Common myeloid progenitor, CD34-positive (primary cell): ENCODE measurements around the gene SDK2.
"Not testable (repeated sequence)": the region's sequence is repeated elsewhere in the genome, so short reads cannot be mapped to it uniquely, and the experiment has no call there.

Experiments used
- CTCF ChIA-PET: fragments of 350-600 bp; sonication (Branson Sonifier 250); formaldehyde crosslinking; loops from one replicate; lab custom pipeline; 2021; ENCODE audit warnings: antibody characterized with exemption; lab: Charles Lee
- POLR2A ChIA-PET: fragments of 350-600 bp; sonication (Branson Sonifier 250); formaldehyde crosslinking; loops from one replicate; lab custom pipeline; 2021; ENCODE audit warnings: antibody characterized with exemption; lab: Charles Lee
- DNase-seq, 3 donors: peaks; one replicate each; pipeline versions ENCODE4 v3.0.0 to v3.0.0-alpha.2; 2013
- H3K27ac ChIP-seq, 2 experiments: 1 replicate in 1 of 2; 2 replicates in 1 of 2; pipeline ENCODE4 v1.7.0; 2013; ENCODE audit warnings: inconsistent platforms in 2 of 2, low read length in 2 of 2, mild to moderate bottlenecking in 2 of 2, low read depth in 1 of 2, moderate library complexity in 1 of 2; ENCODE audit not compliant: severe bottlenecking in 2 of 2, insufficient read depth in 1 of 2, poor library complexity in 1 of 2
- H3K27me3 ChIP-seq, 5 experiments: replicated peaks in 2 of 5; 1 replicate in 3 of 5; 2 replicates in 2 of 5; pipeline versions ENCODE4 v1.6.1 to v1.7.0; 2013; ENCODE audit warnings: low read length in 4 of 5, mild to moderate bottlenecking in 2 of 5, moderate library complexity in 2 of 5, inconsistent platforms in 1 of 5; ENCODE audit not compliant: insufficient read depth in 5 of 5, control insufficient read depth in 4 of 5
- H3K36me3 ChIP-seq, 4 experiments: 1 replicate in 2 of 4; 2 replicates in 2 of 4; pipeline versions ENCODE4 v1.6.1 to v1.7.0; 2013; ENCODE audit warnings: low read length in 3 of 4, control low read depth in 1 of 4, mild to moderate bottlenecking in 1 of 4; ENCODE audit not compliant: control insufficient read depth in 4 of 4, insufficient read depth in 4 of 4
- H3K4me1 ChIP-seq, 4 experiments: 1 replicate in 3 of 4; 2 replicates in 1 of 4; pipeline versions ENCODE4 v1.6.1 to v1.7.1; 2013; ENCODE audit warnings: low read length in 3 of 4, mild to moderate bottlenecking in 3 of 4, control low read depth in 1 of 4, inconsistent platforms in 1 of 4, moderate library complexity in 1 of 4; ENCODE audit not compliant: control insufficient read depth in 4 of 4, insufficient read depth in 4 of 4; ENCODE audit errors: control extremely low read depth in 1 of 4
- H3K4me3 ChIP-seq, 7 experiments: 1 replicate in 4 of 7; 2 replicates in 3 of 7; pipeline versions ENCODE4 v1.5.1 to v1.7.0; 2013; ENCODE audit warnings: mild to moderate bottlenecking in 7 of 7, low read length in 6 of 7, moderate library complexity in 6 of 7, inconsistent platforms in 2 of 7, low read depth in 2 of 7, control low read depth in 1 of 7; ENCODE audit not compliant: insufficient read depth in 4 of 7, control insufficient read depth in 1 of 7; ENCODE audit errors: extremely low read depth in 1 of 7
- H3K9me3 ChIP-seq, 5 experiments: 1 replicate in 4 of 5; 2 replicates in 1 of 5; pipeline versions ENCODE4 v1.6.1 to v1.7.1; 2013; ENCODE audit warnings: low read length in 4 of 5, mild to moderate bottlenecking in 2 of 5, inconsistent platforms in 1 of 5, low read depth in 1 of 5, moderate library complexity in 1 of 5; ENCODE audit not compliant: control insufficient read depth in 4 of 5, insufficient read depth in 2 of 5; ENCODE audit errors: control extremely low read depth in 1 of 5
- WGBS: methylation state at CpG from one replicate; pipeline ENCODE4 v1.1.5; 2013; ENCODE audit not compliant: insufficient coverage; 5-methylcytosine and 5-hydroxymethylcytosine counted together

Gene SDK2

DNA sequence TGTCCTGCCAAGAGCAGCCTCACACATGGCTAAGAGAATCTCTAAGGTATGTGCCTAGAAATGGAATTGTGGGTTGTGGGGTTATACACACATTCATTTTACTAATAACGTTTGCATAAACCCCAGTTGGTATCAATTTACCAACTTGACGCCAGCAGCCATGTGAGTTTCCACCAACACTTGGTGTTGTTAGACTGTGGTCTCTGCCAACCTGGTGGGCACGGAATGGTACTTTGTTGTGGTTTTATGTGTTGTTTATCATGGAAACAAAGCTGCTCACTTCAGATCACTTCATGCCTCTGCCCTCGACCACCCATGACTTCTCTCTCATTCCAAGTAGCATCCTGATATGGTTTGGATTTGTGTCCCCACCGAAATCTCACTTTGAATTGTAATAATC lies 180.4 kb downstream of the SDK2 start:
- CTCF ChIA-PET, result interaction anchor here (1.2 kb wide), 1 partner anchor 34 kb away, joined by 4 read pairs; no protein-coding TSS in a partner anchor
- Histone ChIP-seq H3K36me3 (no peaks in the 10 kb centered on the region), H3K27me3 (no peaks in the 10 kb centered on the region), H3K27ac (no peak overlapping the region), H3K9me3 (peaks cover 0 to 5% (median 3%) of the 10 kb centered on the region in 5 experiments), H3K4me3 (no peak overlapping the region), H3K4me1 (peaks cover 0 to 21% (median 5%) of the 10 kb centered on the region in 4 experiments)
- POLR2A ChIA-PET, result no interaction called here
- no peak for DNase-seq
- WGBS, result 89% methylated on average over 3 of the region's 5 CpGs

DNA sequence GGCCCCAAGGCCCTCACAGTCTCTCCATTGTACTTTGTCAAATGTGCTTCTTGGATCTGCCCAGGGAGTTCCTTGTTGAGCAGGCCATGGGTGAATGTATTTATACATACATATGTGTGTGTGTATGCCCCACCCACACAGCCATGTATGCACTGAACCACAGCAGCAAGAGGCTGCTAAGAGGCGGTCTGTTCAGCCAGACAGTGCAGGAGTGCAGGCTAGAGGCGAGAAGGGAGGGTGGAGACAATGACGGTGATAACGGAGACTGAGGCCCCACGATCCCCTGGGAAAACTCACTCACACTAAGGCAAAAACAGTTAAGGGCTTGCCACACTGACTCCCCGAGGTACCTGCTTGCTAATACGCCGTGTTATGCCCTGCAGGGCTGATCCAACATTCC lies 181.4 kb downstream of the SDK2 start:
- H3K4me1 ChIP-seq, result peaks cover 0 to 19% (median 5%) of the 10 kb centered on the region in 4 experiments
- H3K27me3 ChIP-seq, result no peaks in the 10 kb centered on the region
- 93% methylated on average over 6 of the region's 8 CpGs for WGBS
- ChIA-PET CTCF (no interaction called here), POLR2A (no interaction called here)
- H3K27ac ChIP-seq, result no peak overlapping the region
- no peaks in the 10 kb centered on the region for H3K36me3 ChIP-seq
- H3K4me3 ChIP-seq, result no peak overlapping the region
- no peak for DNase-seq
- peaks cover 0 to 5% (median 3%) of the 10 kb centered on the region in 5 experiments for H3K9me3 ChIP-seq

DNA sequence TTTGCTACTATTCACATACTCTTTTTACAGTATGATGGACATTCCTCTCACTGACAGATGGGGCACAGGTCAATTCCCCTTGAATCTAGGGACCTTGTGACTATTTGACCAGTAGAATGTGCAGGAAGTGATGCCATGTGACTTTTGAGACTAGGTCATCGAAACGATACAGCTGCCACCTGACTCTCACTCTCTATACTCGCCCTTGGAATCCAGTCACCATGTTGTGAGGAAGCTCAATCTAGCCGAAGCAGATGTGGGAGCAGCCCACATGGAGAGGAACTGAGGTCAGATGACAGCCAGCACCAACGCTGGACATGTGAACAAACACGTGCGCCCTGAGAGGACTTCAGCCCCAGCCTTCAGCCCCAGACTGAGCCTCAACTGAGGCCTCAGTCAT lies 184.3 kb downstream of the SDK2 start:
- POLR2A ChIA-PET, result no interaction called here
- Histone ChIP-seq H3K4me3 (no peak overlapping the region), H3K36me3 (peaks cover 0 to 1% (median 0%) of the 10 kb centered on the region in 4 experiments), H3K4me1 (peaks cover 0 to 4% (median 1%) of the 10 kb centered on the region in 4 experiments), H3K9me3 (peaks cover 0 to 5% (median 3%) of the 10 kb centered on the region in 5 experiments), H3K27me3 (no peaks in the 10 kb centered on the region), H3K27ac (no peak overlapping the region)
- CTCF ChIA-PET, result interaction anchor here (0.9 kb wide), 1 partner anchor 29 kb away, joined by 3 read pairs; no protein-coding TSS in a partner anchor
- WGBS, result 90% methylated on average over 5 of the region's 7 CpGs
- no peak for DNase-seq

DNA sequence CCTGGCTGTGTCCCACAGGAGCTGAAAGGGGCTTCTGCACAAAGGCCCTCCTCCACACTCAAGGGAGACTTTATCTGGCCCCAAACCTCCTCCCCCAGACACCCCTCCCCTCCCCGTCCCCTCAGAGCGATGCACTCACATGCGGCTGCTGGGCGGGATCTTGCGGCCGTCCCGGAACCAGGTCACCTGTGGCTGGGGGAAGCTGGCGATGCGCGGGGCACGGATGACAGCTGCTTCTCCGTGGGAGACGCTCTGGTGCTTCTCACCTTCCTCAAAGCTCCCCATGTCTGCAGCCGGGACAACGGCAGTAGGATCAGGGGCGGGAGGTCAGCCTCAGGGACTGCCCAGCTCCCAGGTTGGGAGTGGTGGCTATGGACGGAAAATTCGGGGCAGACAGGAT lies 188.5 kb downstream of the SDK2 start:
- H3K9me3 ChIP-seq, result peaks cover 0 to 7% (median 3%) of the 10 kb centered on the region in 5 experiments
- H3K27ac ChIP-seq, result no peak overlapping the region
- ChIA-PET POLR2A (no interaction called here), CTCF (no interaction called here)
- DNase-seq, result no peak
- no peaks in the 10 kb centered on the region for H3K27me3 ChIP-seq
- WGBS, result 98% methylated on average over 8 of the region's 18 CpGs
- H3K4me3 ChIP-seq, result no peak overlapping the region
- H3K36me3 ChIP-seq, result peaks cover 0 to 8% (median 1%) of the 10 kb centered on the region in 4 experiments
- H3K4me1 ChIP-seq, result no peaks in the 10 kb centered on the region

DNA sequence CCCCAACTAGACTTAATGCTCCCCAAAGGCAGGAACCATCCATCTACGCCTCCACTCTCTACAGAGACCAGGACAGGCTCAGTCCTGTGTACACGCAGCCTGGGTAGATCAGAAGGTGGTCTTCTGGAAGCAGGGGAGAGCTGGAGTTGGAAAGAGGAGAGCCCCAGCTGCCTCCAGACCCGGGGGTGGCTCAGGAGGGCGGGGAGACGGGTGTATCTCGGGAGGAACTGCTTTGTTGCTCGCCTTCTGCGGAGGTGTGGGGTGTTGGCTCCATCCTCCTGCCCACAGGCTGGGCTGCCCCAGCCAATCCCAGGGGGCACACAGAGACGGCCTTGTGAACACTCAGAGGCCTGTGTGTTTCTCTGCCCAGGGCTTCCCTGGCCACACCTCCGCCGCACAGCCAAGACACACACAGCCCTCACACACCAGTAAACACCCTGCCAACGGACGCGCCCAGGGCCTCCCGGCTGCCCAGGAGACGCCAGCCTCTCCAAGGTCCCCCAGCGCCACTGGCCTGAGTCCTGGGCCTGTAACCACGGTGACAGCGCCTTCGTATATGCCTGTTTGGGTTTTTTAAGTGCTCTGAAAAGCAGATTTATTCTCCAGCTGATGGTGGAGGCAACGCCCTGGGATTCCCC lies 189.1 kb downstream of the SDK2 start:
- CTCF ChIA-PET, result no interaction called here
- Histone ChIP-seq H3K27ac (no peak overlapping the region), H3K4me3 (no peak overlapping the region), H3K4me1 (no peaks in the 10 kb centered on the region), H3K27me3 (no peaks in the 10 kb centered on the region), H3K9me3 (peaks cover 0 to 6% (median 2%) of the 10 kb centered on the region in 5 experiments), H3K36me3 (peaks cover 0 to 10% (median 1%) of the 10 kb centered on the region in 4 experiments)
- POLR2A ChIA-PET, result no interaction called here
- WGBS, result 87% methylated on average over 13 of the region's 21 CpGs
- no peak for DNase-seq

DNA sequence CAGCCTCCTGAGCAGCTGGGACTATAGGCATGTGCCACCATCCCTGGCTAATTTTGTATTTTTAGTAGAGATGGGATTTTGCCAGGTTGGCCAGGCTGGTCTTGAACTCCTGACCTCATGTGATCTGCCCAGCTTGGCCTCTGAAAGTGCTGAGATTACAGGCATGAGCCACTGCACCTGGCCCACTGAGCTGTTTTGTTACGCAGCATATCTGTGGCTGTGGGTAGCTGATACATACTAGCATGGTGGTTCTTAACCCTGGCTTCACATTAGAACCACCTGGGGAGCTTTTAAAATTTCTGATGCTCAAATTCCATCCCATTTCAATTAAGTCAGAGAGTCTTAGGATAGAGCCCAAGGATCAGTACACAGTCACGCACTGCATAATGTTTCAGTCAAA lies 190.8 kb downstream of the SDK2 start:
- DNase-seq, POLR2A ChIA-PET, H3K27ac ChIP-seq, H3K36me3 ChIP-seq, H3K4me3 ChIP-seq, H3K27me3 ChIP-seq, H3K9me3 ChIP-seq, H3K4me1 ChIP-seq: not testable (repeated sequence)
- WGBS, result 100% methylated on average over 1 of the region's 2 CpGs
- CTCF ChIA-PET, result interaction anchor here (1.0 to 1.4 kb wide), 2 partner anchors 16 to 24 kb away, joined by 3 to 5 read pairs; no protein-coding TSS in a partner anchor

DNA sequence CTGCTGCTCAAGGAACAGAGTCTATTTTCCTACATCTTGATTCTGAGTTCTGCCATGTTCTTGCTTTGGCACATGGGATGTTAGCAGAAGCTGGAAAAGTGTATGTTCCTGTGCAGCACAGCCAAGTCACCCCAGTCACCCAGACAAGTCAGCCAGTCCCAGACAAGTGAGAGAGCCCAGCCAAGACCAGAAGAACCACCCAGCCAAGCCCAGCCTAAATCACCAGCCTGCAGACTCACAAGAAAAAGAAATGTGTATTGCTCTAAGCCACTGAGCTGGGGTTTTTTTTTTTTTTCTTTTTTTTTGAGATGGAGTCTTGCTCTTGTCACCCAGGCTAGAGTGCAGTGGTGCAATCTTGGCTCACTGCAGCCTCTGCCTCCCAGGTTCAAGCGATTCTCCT lies 191.2 kb downstream of the SDK2 start:
- H3K4me3 ChIP-seq, result no peak overlapping the region
- no peaks in the 10 kb centered on the region for H3K27me3 ChIP-seq
- no CpG with 5 or more reads among the region's 1 CpG for WGBS
- ChIA-PET CTCF (interaction anchor here (1.0 to 1.4 kb wide), 2 partner anchors 17 to 23 kb away, joined by 3 to 5 read pairs; no protein-coding TSS in a partner anchor), POLR2A (no interaction called here)
- H3K36me3 ChIP-seq, result peaks cover 0 to 10% (median 1%) of the 10 kb centered on the region in 4 experiments
- peaks cover 0 to 3% (median 0%) of the 10 kb centered on the region in 5 experiments for H3K9me3 ChIP-seq
- H3K27ac ChIP-seq, result no peak overlapping the region
- H3K4me1 ChIP-seq, result no peaks in the 10 kb centered on the region
- no peak for DNase-seq
